ENCODE data around the gene MAP3K1.
"Not testable (repeated sequence)": the region's sequence is repeated elsewhere in the genome, so short reads cannot be mapped to it uniquely, and the experiment has no call there.

Gene MAP3K1

DNA sequence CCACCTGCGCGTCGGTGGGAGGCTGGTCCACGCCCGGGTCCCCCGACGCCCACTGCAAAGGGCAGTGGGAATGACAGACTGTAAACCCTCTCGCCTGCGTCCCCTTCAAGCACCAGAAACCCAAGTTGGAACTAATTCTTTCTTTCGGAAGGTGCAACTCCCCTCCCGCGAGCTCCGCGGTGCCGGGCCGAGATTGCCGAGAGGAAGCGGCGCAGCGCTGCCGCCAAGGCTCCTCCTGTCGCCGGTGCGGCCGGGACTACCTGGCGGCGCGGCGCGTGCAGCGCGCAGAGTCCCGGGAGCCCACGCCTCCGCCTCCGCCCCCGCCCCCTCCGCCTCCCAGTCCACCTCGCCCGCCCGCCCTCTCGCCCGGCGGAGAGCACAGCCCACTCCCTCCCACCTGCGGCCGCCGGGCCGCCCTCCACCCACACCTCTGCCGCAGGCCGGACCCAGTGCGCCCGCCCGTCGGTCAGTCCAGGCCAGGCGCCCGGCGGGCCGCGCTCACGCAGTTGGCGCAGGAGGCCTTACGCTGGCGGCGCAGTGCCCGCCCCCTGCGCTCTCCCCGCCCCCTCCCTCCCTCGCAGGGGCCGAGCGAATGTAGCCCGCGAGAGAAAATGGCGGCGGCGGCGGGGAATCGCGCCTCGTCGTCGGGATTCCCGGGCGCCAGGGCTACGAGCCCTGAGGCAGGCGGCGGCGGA lies at the start of gene MAP3K1:
MAP3K1 (plus strand) TSS at position 587 of the 695 bp plus-strand sequence; CDS start at position 612, 25 bp downstream.
- TF ChIP-seq, protein P1, sequence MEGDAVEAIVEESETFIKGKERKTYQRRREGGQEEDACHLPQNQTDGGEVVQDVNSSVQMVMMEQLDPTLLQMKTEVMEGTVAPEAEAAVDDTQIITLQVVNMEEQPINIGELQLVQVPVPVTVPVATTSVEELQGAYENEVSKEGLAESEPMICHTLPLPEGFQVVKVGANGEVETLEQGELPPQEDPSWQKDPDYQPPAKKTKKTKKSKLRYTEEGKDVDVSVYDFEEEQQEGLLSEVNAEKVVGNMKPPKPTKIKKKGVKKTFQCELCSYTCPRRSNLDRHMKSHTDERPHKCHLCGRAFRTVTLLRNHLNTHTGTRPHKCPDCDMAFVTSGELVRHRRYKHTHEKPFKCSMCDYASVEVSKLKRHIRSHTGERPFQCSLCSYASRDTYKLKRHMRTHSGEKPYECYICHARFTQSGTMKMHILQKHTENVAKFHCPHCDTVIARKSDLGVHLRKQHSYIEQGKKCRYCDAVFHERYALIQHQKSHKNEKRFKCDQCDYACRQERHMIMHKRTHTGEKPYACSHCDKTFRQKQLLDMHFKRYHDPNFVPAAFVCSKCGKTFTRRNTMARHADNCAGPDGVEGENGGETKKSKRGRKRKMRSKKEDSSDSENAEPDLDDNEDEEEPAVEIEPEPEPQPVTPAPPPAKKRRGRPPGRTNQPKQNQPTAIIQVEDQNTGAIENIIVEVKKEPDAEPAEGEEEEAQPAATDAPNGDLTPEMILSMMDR (IDR thresholded peaks at IDR 0.05): peak; percentile 23
- H3K27ac ChIP-seq: peak within 1 kb of the TSS; percentile 97
- peak within 1 kb of the TSS; percentile 66 to 81 for H3K4me3 ChIP-seq (ENCODE audit: low read depth in 1 of 2, low read length in 1 of 2)
- peaks cover 41 to 52% of the 10 kb centered on the region in 2 experiments for H3K4me1 ChIP-seq (ENCODE audit: control insufficient read depth in 1 of 2, insufficient read depth in 1 of 2, low read depth in 1 of 2, low read length in 1 of 2)
- no peaks in the 10 kb centered on the region for H3K36me3 ChIP-seq
- peaks cover 20% of the 10 kb centered on the region for H3K27me3 ChIP-seq
- no peaks in the 10 kb centered on the region for H3K9me3 ChIP-seq

DNA sequence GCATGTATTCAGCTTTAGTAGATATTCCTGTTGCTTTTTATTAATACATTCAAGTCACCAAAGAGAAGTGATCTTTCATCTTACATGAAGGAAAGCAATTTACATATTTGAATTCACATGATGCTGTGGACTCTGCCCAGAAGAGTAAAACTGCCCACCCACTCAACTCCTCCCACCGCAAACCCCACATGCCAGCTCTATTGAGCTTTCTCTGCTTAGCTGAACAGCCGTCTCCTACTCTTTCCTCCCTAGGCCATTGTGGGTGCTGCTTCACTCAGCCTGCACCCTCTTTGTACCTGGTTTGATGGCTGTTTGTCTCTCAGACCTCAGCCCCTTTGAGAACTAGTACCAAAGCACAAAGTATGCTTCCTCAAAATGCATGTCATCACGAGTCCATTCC lies 48.4 kb upstream of the MAP3K1 start:
- Histone ChIP-seq H3K4me3 (ENCODE audit: low read depth in 1 of 2, low read length in 1 of 2) (no peak overlapping the region), H3K27me3 (no peaks in the 10 kb centered on the region), H3K9me3 (no peaks in the 10 kb centered on the region), H3K27ac (no peak overlapping the region), H3K4me1 (ENCODE audit: control insufficient read depth in 1 of 2, insufficient read depth in 1 of 2, low read depth in 1 of 2, low read length in 1 of 2) (peaks cover 9 to 11% of the 10 kb centered on the region in 2 experiments), H3K36me3 (no peaks in the 10 kb centered on the region)
- TF ChIP-seq, protein P1 (IDR thresholded peaks at IDR 0.05): no peak

DNA sequence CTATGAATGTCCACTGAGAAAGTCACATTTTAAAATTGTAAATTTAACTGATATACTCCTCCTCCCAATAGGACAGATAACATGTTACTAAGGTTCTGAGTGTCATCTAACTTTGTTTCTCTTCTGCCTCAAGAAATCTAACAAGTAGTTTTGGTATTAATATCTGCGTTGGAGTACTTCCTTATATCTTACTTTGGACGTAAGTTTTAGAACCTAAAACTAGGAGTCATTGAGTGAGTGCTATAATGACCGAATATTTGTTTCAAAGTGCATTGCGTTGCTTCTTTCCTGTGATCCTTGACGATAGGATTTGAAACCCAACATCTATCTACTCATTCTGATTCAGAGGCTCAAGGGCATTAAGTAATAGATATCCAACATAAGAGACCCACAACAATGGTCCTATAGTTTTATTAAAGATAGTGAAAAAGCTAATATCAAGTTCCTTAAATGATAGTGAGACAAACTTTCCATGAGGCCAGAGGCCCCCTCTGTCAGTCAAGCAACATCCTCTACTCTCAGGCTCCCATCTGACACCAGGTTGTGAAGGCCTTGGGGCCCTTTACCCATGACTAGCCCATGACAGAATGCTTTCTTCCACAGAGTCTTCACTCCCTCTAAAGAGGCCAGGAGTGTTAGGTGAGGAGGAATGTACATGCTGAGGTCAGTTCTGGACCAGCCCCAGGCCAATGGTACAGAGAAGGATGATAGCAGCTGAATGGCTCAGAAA lies 45.3 kb upstream of the MAP3K1 start:
- H3K36me3 ChIP-seq: no peaks in the 10 kb centered on the region
- H3K4me3 ChIP-seq (ENCODE audit: low read depth in 1 of 2, low read length in 1 of 2): no peak overlapping the region
- no peaks in the 10 kb centered on the region for H3K9me3 ChIP-seq
- no peaks in the 10 kb centered on the region for H3K27me3 ChIP-seq
- no peak overlapping the region for H3K27ac ChIP-seq
- TF ChIP-seq, protein P1 (IDR thresholded peaks at IDR 0.05): no peak
- H3K4me1 ChIP-seq (ENCODE audit: control insufficient read depth in 1 of 2, insufficient read depth in 1 of 2, low read depth in 1 of 2, low read length in 1 of 2): no peaks in the 10 kb centered on the region

DNA sequence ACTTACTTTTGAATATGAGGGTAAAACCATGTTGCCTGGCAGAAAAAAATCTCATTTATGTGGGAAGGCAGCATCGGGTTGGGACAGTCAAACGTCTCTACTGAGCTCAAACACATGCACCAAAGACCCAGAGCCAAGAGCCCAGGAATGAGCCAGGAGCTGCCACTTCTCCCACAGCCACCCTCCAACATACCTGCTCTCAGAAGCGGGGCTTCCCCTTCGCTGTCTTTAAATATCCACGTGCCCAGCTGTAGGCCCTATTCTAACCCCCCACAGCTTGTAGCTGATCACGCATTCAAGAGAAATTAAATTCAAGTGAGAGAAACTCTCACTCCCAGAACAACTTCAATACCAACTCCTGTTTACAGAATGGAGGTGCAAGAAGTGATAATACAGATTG lies 42.6 kb upstream of the MAP3K1 start:
- TF ChIP-seq, protein P1 (IDR thresholded peaks at IDR 0.05): no peak
- no peaks in the 10 kb centered on the region for H3K4me1 ChIP-seq (ENCODE audit: control insufficient read depth in 1 of 2, insufficient read depth in 1 of 2, low read depth in 1 of 2, low read length in 1 of 2)
- no peak overlapping the region for H3K27ac ChIP-seq
- no peaks in the 10 kb centered on the region for H3K36me3 ChIP-seq
- no peak overlapping the region for H3K4me3 ChIP-seq (ENCODE audit: low read depth in 1 of 2, low read length in 1 of 2)
- H3K27me3 ChIP-seq: no peaks in the 10 kb centered on the region
- no peaks in the 10 kb centered on the region for H3K9me3 ChIP-seq

DNA sequence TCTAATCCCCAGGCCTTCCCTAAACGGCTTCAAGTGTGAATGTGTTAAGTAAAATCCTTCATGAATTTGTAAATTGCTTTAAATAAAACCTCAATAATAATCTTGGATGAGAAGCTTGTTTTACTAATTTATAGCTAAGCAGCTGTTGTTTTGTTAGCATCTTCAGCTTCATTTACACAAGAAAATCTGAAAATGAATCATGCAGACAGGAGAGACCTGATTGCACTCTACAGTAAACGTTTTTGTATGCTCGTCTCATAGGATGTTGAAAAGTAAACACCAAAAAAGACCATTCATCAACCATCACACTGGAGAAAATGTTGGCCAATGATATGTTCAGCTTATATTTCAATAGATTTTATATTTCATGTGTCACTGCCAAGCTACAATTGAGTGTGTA lies 40.4 kb upstream of the MAP3K1 start:
- H3K27me3 ChIP-seq: no peaks in the 10 kb centered on the region
- no peak overlapping the region for H3K4me3 ChIP-seq (ENCODE audit: low read depth in 1 of 2, low read length in 1 of 2)
- no peaks in the 10 kb centered on the region for H3K4me1 ChIP-seq (ENCODE audit: control insufficient read depth in 1 of 2, insufficient read depth in 1 of 2, low read depth in 1 of 2, low read length in 1 of 2)
- no peaks in the 10 kb centered on the region for H3K9me3 ChIP-seq
- TF ChIP-seq, protein P1 (IDR thresholded peaks at IDR 0.05): no peak
- H3K27ac ChIP-seq: no peak overlapping the region
- H3K36me3 ChIP-seq: no peaks in the 10 kb centered on the region

DNA sequence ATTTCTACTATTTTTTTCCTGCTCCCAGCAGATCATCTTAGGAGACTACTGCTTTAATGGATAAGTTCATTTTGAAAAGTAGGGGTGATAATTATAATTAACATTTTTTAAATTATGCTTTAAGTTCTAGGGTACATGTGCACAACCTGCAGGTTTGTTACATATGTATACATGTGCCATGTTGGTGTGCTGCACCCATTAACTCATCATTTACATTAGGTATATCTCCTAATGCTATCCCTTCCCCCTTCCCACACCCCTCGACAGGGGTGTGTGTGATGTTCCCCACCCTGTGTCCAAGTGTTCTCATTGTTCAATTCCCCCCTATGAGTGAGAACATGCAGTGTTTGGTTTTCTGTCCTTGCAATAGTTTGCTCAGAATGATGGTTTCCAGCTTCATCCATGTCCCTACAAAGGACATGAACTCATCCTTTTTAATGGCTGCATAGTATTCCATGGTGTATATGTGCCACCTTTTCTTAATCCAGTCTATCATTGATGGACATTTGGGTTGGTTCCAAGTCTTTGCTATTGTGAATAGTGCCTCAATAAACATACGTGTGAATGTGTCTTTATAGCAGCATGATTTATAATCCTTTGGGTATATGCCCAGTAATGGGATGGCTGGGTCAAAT lies 39.0 kb upstream of the MAP3K1 start:
- not testable (repeated sequence) for H3K4me3 ChIP-seq (ENCODE audit: low read depth in 1 of 2, low read length in 1 of 2); H3K27ac ChIP-seq; H3K9me3 ChIP-seq; H3K27me3 ChIP-seq; H3K4me1 ChIP-seq (ENCODE audit: control insufficient read depth in 1 of 2, insufficient read depth in 1 of 2, low read depth in 1 of 2, low read length in 1 of 2); H3K36me3 ChIP-seq
